ENCODE results near the gene ACSL3. TPM values are rescaled to one million over a fixed set of nuclear protein-coding genes. Genes with fewer than 3 reads are reported as not detected.

ACSL3 gene
- total RNA-seq, 8 experiments from 2014 or later = 55.0 to 253 (median 94.8) TPM

DNA sequence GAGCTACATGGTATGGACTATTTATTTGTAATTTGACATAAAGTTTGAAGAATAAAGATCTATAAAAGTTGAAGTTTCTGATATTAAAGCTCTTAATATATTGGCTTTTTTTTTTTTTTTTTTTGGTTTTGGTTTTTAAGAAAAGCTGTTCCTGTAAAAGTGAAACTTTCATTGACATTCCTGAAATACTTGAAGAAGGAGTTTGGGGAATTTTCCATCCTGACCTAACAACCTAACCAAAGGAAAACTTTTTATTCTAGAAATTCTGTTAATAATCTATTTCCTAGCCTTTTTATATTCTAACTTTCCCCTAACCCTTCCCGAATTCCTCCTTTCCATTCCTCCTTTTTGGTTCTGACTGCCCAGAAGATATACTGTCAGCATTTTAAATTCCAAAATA lies 83.7 kb downstream of the ACSL3 start:
- in situ Hi-C loops (cut with MboI; ENCODE audit: low pct_unique_long_range_greater_than_20kb in 2 of 9, low sequenced_read_pairs in 9 of 9, unreplicated experiment in 9 of 9) = loop anchor here in 1 of 9 experiments (10.0 kb wide), 1 partner anchor 250 kb away; no protein-coding TSS in a partner anchor
- ATAC-seq (replicated peaks in 6 of 8) = no peak
- Histone ChIP-seq H3K27ac (no peak overlapping the region), H3K4me1 (replicated peaks in 1 of 2) (no peaks in the 10 kb centered on the region), H3K4me3 (no peak overlapping the region)
- 73 to 100% (median 88%) methylated on average over 1 of the region's 1 CpG; no CpG with 5 or more reads in 1 of the 10 experiments for WGBS, 10 experiments

GRCh38 chr2:222944971-222945740 lies 84.3 kb downstream of the ACSL3 start:
- 54 to 97% (median 92%) methylated on average over 2 to 5 of the region's 5 CpGs; no CpG with 5 or more reads in 1 of the 10 experiments for WGBS, 10 experiments
- in situ Hi-C loops (cut with MboI; ENCODE audit: low pct_unique_long_range_greater_than_20kb in 2 of 9, low sequenced_read_pairs in 9 of 9, unreplicated experiment in 9 of 9) = loop anchor here in 1 of 9 experiments (10.0 kb wide), 1 partner anchor 250 kb away; no protein-coding TSS in a partner anchor
- ATAC-seq (replicated peaks in 6 of 8) = no peak
- no peak overlapping the region for H3K27ac ChIP-seq
- no peak overlapping the region for H3K4me3 ChIP-seq
- H3K4me1 ChIP-seq (replicated peaks in 1 of 2) = no peaks in the 10 kb centered on the region

GRCh38 chr2:222945887-222946286 lies 85.1 kb downstream of the ACSL3 start:
- WGBS, 10 experiments = 71 to 100% (median 87%) methylated on average over 3 to 8 of the region's 8 CpGs
- Histone ChIP-seq H3K27ac (no peak overlapping the region), H3K4me3 (no peak overlapping the region), H3K4me1 (replicated peaks in 1 of 2) (peaks cover 0 to 2% of the 10 kb centered on the region in 2 donors)
- in situ Hi-C loops (cut with MboI; ENCODE audit: low pct_unique_long_range_greater_than_20kb in 2 of 9, low sequenced_read_pairs in 9 of 9, unreplicated experiment in 9 of 9) = loop anchor here in 1 of 9 experiments (10.0 kb wide), 1 partner anchor 251 kb away; no protein-coding TSS in a partner anchor
- ATAC-seq (replicated peaks in 6 of 8) = no peak

- Histone ChIP-seq H3K4me1 (replicated peaks in 1 of 2) (peaks cover 3 to 5% of the 10 kb centered on the region in 2 donors), H3K4me3 (no peak overlapping the region), H3K27ac (no peak overlapping the region)
- in situ Hi-C loops (cut with MboI; ENCODE audit: low pct_unique_long_range_greater_than_20kb in 2 of 9, low sequenced_read_pairs in 9 of 9, unreplicated experiment in 9 of 9) = loop anchor here in 1 of 9 experiments (10.0 kb wide), 1 partner anchor 252 kb away; no protein-coding TSS in a partner anchor
- 71 to 100% (median 96%) methylated on average over 1 to 5 of the region's 7 CpGs; no CpG with 5 or more reads in 1 of the 10 experiments for WGBS, 10 experiments
- ATAC-seq (replicated peaks in 6 of 8) = peak in 4 of 8 experiments; percentile 5 to 41 (median 16)
These were observed 86.0 kb downstream of the ACSL3 start for GRCh38 chr2:222946700-222947287.

GRCh38 chr2:222949073-222949472 lies 88.2 kb downstream of the ACSL3 start:
- Histone ChIP-seq H3K27ac (no peak overlapping the region), H3K4me1 (replicated peaks in 1 of 2) (peaks cover 3 to 5% of the 10 kb centered on the region in 2 donors), H3K4me3 (no peak overlapping the region)
- ATAC-seq (replicated peaks in 6 of 8) = no peak
- 50 to 100% (median 80%) methylated on average over 1 of the region's 1 CpG; no CpG with 5 or more reads in 2 of the 10 experiments for WGBS, 10 experiments
- in situ Hi-C loops (cut with MboI; ENCODE audit: low pct_unique_long_range_greater_than_20kb in 2 of 9, low sequenced_read_pairs in 9 of 9, unreplicated experiment in 9 of 9) = loop anchor here in 1 of 9 experiments (10.0 kb wide), 1 partner anchor 254 kb away; no protein-coding TSS in a partner anchor

GRCh38 chr2:222949690-222950323 lies 89.0 kb downstream of the ACSL3 start:
- WGBS, 10 experiments = 65 to 100% (median 88%) methylated on average over 1 to 3 of the region's 3 CpGs; no CpG with 5 or more reads in 2 of the 10 experiments
- ATAC-seq (replicated peaks in 6 of 8) = no peak
- Histone ChIP-seq H3K4me1 (replicated peaks in 1 of 2) (peaks cover 3 to 5% of the 10 kb centered on the region in 2 donors), H3K4me3 (no peak overlapping the region), H3K27ac (no peak overlapping the region)
- in situ Hi-C loops (cut with MboI; ENCODE audit: low pct_unique_long_range_greater_than_20kb in 2 of 9, low sequenced_read_pairs in 9 of 9, unreplicated experiment in 9 of 9) = loop anchor here in 5 of 9 experiments (10.0 to 25.0 kb wide), 3 partner anchors 255 to 862 kb away; no protein-coding TSS in a partner anchor

DNA sequence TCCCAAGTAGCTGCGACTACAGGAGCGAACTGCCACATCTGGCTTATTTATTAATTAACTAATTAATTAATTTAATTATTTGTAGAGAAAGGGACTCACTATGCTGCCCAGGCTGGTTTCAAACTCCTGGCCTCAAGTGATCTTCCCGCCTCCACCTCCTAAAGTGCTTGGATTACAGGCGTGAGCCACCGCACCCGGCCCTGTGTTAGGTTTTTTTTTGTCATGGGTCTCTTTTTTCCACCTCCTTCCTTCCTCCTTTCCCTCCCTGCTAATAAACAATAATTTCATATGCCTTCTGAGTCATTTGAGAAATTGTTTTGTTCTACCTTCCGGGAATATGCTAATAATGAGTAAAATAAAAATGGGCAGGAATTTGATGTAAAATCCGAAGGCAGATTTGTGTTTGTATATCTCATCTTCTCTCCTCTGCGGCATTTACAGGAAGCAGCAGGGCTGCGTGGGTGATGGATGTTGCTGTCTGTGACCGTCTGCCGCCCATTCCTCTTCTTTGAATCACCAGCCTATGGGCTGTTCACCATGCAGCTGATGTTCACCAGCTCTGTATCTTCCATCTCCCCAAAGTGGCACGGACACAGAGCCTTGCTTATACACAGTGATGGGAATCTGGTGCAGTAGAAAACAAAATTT lies 89.9 kb downstream of the ACSL3 start:
- in situ Hi-C loops (cut with MboI; ENCODE audit: low pct_unique_long_range_greater_than_20kb in 2 of 9, low sequenced_read_pairs in 9 of 9, unreplicated experiment in 9 of 9) = loop anchor here in 4 of 9 experiments (25.0 kb wide), 2 partner anchors 837 to 862 kb away; no protein-coding TSS in a partner anchor
- WGBS, 10 experiments = 14 to 91% (median 53%) methylated on average over 1 to 13 of the region's 13 CpGs
- ATAC-seq (replicated peaks in 6 of 8) = peak; percentile 23 to 98 (median 92)
- peaks cover 3 to 5% of the 10 kb centered on the region in 2 donors for H3K4me1 ChIP-seq (replicated peaks in 1 of 2)
- H3K27ac ChIP-seq = no peak overlapping the region
- no peak overlapping the region for H3K4me3 ChIP-seq

GRCh38 chr2:222952204-222952603 lies 91.4 kb downstream of the ACSL3 start:
- in situ Hi-C loops (cut with MboI; ENCODE audit: low pct_unique_long_range_greater_than_20kb in 2 of 9, low sequenced_read_pairs in 9 of 9, unreplicated experiment in 9 of 9) = loop anchor here in 4 of 9 experiments (25.0 kb wide), 2 partner anchors 835 to 860 kb away; no protein-coding TSS in a partner anchor
- Histone ChIP-seq H3K27ac (no peak overlapping the region), H3K4me3 (no peak overlapping the region), H3K4me1 (replicated peaks in 1 of 2) (peaks cover 3 to 5% of the 10 kb centered on the region in 2 donors)
- peak in 1 of 8 experiments; percentile 5 for ATAC-seq (replicated peaks in 6 of 8)

DNA sequence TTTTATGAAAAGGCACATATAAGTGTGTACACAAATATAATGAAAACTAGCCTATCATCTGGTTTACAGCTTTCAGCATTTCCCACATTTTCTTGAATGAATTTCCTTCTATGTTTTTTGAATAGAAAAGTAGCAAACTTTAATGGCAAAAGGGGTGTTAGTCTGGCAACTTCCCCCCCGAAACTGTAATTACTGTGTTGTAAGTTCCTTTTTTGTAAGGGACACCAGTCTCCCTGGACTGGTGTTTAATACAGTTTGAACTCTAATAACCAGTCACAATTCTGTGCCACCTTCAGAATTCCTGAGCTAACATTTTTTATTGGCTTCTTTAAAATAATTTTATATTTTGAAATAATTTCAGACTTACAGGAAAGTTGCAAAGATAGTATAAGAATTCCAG lies 94.2 kb downstream of the ACSL3 start:
- WGBS, 10 experiments = 0 to 80% (median 75%) methylated on average over 1 of the region's 1 CpG; no CpG with 5 or more reads in 4 of the 10 experiments
- ATAC-seq (replicated peaks in 6 of 8) = no peak
- Histone ChIP-seq H3K4me1 (replicated peaks in 1 of 2) (peaks cover 3 to 5% of the 10 kb centered on the region in 2 donors), H3K27ac (no peak overlapping the region), H3K4me3 (no peak overlapping the region)
- in situ Hi-C loops (cut with MboI; ENCODE audit: low pct_unique_long_range_greater_than_20kb in 2 of 9, low sequenced_read_pairs in 9 of 9, unreplicated experiment in 9 of 9) = loop anchor here in 4 of 9 experiments (25.0 kb wide), 2 partner anchors 832 to 857 kb away; no protein-coding TSS in a partner anchor

GRCh38 chr2:222959358-222959757 lies 98.5 kb downstream of the ACSL3 start:
- in situ Hi-C loops (cut with MboI; ENCODE audit: low pct_unique_long_range_greater_than_20kb in 2 of 9, low sequenced_read_pairs in 9 of 9, unreplicated experiment in 9 of 9) = loop anchor here in 4 of 9 experiments (25.0 kb wide), 2 partner anchors 828 to 853 kb away; no protein-coding TSS in a partner anchor
- ATAC-seq (replicated peaks in 6 of 8) = peak in 3 of 8 experiments; percentile 83 to 97 (median 97)
- Histone ChIP-seq H3K4me1 (replicated peaks in 1 of 2) (no peaks in the 10 kb centered on the region), H3K4me3 (no peak overlapping the region), H3K27ac (no peak overlapping the region)
- 0 to 93% (median 57%) methylated on average over 1 to 3 of the region's 4 CpGs; no CpG with 5 or more reads in 1 of the 10 experiments for WGBS, 10 experiments

GRCh38 chr2:222960126-222960525 lies 99.3 kb downstream of the ACSL3 start:
- peak in 1 of 8 experiments; percentile 19 for ATAC-seq (replicated peaks in 6 of 8)
- no peaks in the 10 kb centered on the region for H3K4me1 ChIP-seq (replicated peaks in 1 of 2)
- in situ Hi-C loops (cut with MboI; ENCODE audit: low pct_unique_long_range_greater_than_20kb in 2 of 9, low sequenced_read_pairs in 9 of 9, unreplicated experiment in 9 of 9) = loop anchor here in 4 of 9 experiments (25.0 kb wide), 2 partner anchors 827 to 852 kb away; no protein-coding TSS in a partner anchor
- 0 to 90% (median 59%) methylated on average over 1 to 6 of the region's 6 CpGs for WGBS, 10 experiments
- H3K27ac ChIP-seq = no peak overlapping the region
- H3K4me3 ChIP-seq = no peak overlapping the region

- Histone ChIP-seq H3K4me1 (replicated peaks in 1 of 2) (no peaks in the 10 kb centered on the region), H3K27ac (no peak overlapping the region), H3K4me3 (no peak overlapping the region)
- ATAC-seq (replicated peaks in 6 of 8) = no peak
- in situ Hi-C loops (cut with MboI; ENCODE audit: low pct_unique_long_range_greater_than_20kb in 2 of 9, low sequenced_read_pairs in 9 of 9, unreplicated experiment in 9 of 9) = loop anchor here in 4 of 9 experiments (25.0 kb wide), 2 partner anchors 824 to 849 kb away; no protein-coding TSS in a partner anchor
- WGBS, 10 experiments = 17 to 100% (median 85%) methylated on average over 1 to 6 of the region's 7 CpGs; no CpG with 5 or more reads in 3 of the 10 experiments
These were observed 102.8 kb downstream of the ACSL3 start for GRCh38 chr2:222963641-222964040.
